Measurements from ENCODE around the gene PSMA3.

Gene PSMA3

DNA sequence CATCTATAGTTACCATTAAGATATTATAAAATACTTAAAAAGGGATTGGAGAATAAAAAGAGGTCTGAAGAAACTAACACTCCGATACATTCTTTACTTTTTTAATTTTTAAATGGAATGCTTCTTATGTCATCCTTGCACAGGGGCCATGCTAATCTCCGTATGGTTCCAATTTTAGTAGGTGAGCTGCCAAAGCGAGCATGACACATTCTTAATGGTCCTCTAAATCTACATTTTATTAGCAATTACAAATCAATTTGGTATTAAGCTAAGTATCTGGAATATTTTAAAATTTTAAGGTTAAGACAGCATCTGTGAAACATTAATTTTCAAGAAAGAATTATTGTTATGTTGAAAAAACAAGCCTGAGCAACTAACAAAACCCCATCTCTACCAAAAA is 47.5 kb downstream of the PSMA3 start (continued):
- TF ChIP-seq INSM2 (tag by site-specific recombination; IDR thresholded peaks at IDR 0.05), result no peak
- TF ChIP-seq MYNN (tag by site-specific recombination; IDR thresholded peaks at IDR 0.05; ENCODE audit: borderline replicate concordance), result no peak
- TF ChIP-seq, protein P1, sequence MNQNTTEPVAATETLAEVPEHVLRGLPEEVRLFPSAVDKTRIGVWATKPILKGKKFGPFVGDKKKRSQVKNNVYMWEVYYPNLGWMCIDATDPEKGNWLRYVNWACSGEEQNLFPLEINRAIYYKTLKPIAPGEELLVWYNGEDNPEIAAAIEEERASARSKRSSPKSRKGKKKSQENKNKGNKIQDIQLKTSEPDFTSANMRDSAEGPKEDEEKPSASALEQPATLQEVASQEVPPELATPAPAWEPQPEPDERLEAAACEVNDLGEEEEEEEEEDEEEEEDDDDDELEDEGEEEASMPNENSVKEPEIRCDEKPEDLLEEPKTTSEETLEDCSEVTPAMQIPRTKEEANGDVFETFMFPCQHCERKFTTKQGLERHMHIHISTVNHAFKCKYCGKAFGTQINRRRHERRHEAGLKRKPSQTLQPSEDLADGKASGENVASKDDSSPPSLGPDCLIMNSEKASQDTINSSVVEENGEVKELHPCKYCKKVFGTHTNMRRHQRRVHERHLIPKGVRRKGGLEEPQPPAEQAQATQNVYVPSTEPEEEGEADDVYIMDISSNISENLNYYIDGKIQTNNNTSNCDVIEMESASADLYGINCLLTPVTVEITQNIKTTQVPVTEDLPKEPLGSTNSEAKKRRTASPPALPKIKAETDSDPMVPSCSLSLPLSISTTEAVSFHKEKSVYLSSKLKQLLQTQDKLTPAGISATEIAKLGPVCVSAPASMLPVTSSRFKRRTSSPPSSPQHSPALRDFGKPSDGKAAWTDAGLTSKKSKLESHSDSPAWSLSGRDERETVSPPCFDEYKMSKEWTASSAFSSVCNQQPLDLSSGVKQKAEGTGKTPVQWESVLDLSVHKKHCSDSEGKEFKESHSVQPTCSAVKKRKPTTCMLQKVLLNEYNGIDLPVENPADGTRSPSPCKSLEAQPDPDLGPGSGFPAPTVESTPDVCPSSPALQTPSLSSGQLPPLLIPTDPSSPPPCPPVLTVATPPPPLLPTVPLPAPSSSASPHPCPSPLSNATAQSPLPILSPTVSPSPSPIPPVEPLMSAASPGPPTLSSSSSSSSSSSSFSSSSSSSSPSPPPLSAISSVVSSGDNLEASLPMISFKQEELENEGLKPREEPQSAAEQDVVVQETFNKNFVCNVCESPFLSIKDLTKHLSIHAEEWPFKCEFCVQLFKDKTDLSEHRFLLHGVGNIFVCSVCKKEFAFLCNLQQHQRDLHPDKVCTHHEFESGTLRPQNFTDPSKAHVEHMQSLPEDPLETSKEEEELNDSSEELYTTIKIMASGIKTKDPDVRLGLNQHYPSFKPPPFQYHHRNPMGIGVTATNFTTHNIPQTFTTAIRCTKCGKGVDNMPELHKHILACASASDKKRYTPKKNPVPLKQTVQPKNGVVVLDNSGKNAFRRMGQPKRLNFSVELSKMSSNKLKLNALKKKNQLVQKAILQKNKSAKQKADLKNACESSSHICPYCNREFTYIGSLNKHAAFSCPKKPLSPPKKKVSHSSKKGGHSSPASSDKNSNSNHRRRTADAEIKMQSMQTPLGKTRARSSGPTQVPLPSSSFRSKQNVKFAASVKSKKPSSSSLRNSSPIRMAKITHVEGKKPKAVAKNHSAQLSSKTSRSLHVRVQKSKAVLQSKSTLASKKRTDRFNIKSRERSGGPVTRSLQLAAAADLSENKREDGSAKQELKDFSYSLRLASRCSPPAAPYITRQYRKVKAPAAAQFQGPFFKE (tag by site-specific recombination; IDR thresholded peaks at IDR 0.05; ENCODE audit: borderline replicate concordance), result no peak
- TF ChIP-seq ZNF37A (tag by site-specific recombination; IDR thresholded peaks at IDR 0.05), result no peak
- TF ChIP-seq KLF7 (tag by site-specific recombination; IDR thresholded peaks at IDR 0.05; ENCODE audit: borderline replicate concordance), result no peak

GRCh38 chr14:58294201-58294600 is 49.6 kb downstream of the PSMA3 start:
- Histone ChIP-seq H3K9me3 (ENCODE audit: control insufficient read depth, insufficient read depth, low read depth, low read length) (no peaks in the 10 kb centered on the region), H3K27ac (ENCODE audit: extremely low read depth, low read depth, low read length) (no peak overlapping the region), H3K4me3 (ENCODE audit: low read depth, low read length) (no peak overlapping the region), H3K36me3 (ENCODE audit: control insufficient read depth in 2 of 2, insufficient read depth in 1 of 2, low read length in 2 of 2) (peaks cover 53 to 59% of the 10 kb centered on the region in 2 experiments), H3K4me1 (ENCODE audit: control insufficient read depth, insufficient read depth, low read length) (0 out of 2 replicates have a peak, but pooled peaks cover 4% of the 10 kb centered on the region)
- ChIA-PET CTCF (no interaction called here), POLR2A (no interaction called here)
- TF ChIP-seq ZNF529 (tag by site-specific recombination; IDR thresholded peaks at IDR 0.05; ENCODE audit: insufficient replicate concordance) (no peak), PRDM1 (tag by site-specific recombination; IDR thresholded peaks at IDR 0.05) (no peak), ZNF623 (tag by site-specific recombination; IDR thresholded peaks at IDR 0.05) (no peak), ZNF747 (tag by site-specific recombination; IDR thresholded peaks at IDR 0.05) (no peak), ZNF624 (tag by site-specific recombination; IDR thresholded peaks at IDR 0.05) (no peak), ZNF558 (tag by site-specific recombination; IDR thresholded peaks at IDR 0.05) (no peak), ZNF311 (tag by site-specific recombination; IDR thresholded peaks at IDR 0.05; ENCODE audit: borderline replicate concordance) (no peak), PRDM4 (tag by site-specific recombination; IDR thresholded peaks at IDR 0.05) (no peak), TCF7L2 (IDR thresholded peaks at IDR 0.05; ENCODE audit: borderline replicate concordance, low read depth, low read length) (no peak), ZNF658 (tag by site-specific recombination; IDR thresholded peaks at IDR 0.05) (no peak), ZNF701 (tag by site-specific recombination; IDR thresholded peaks at IDR 0.05) (no peak), ZNF513 (tag by site-specific recombination; IDR thresholded peaks at IDR 0.05) (no peak)
- TF ChIP-seq, protein P2, sequence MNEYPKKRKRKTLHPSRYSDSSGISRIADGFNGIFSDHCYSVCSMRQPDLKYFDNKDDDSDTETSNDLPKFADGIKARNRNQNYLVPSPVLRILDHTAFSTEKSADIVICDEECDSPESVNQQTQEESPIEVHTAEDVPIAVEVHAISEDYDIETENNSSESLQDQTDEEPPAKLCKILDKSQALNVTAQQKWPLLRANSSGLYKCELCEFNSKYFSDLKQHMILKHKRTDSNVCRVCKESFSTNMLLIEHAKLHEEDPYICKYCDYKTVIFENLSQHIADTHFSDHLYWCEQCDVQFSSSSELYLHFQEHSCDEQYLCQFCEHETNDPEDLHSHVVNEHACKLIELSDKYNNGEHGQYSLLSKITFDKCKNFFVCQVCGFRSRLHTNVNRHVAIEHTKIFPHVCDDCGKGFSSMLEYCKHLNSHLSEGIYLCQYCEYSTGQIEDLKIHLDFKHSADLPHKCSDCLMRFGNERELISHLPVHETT (tag by site-specific recombination; IDR thresholded peaks at IDR 0.05), result no peak
- TF ChIP-seq, protein P3, sequence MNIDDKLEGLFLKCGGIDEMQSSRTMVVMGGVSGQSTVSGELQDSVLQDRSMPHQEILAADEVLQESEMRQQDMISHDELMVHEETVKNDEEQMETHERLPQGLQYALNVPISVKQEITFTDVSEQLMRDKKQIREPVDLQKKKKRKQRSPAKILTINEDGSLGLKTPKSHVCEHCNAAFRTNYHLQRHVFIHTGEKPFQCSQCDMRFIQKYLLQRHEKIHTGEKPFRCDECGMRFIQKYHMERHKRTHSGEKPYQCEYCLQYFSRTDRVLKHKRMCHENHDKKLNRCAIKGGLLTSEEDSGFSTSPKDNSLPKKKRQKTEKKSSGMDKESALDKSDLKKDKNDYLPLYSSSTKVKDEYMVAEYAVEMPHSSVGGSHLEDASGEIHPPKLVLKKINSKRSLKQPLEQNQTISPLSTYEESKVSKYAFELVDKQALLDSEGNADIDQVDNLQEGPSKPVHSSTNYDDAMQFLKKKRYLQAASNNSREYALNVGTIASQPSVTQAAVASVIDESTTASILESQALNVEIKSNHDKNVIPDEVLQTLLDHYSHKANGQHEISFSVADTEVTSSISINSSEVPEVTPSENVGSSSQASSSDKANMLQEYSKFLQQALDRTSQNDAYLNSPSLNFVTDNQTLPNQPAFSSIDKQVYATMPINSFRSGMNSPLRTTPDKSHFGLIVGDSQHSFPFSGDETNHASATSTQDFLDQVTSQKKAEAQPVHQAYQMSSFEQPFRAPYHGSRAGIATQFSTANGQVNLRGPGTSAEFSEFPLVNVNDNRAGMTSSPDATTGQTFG (tag by site-specific recombination; IDR thresholded peaks at IDR 0.05; ENCODE audit: borderline replicate concordance), result no peak
- TF ChIP-seq, protein P4, sequence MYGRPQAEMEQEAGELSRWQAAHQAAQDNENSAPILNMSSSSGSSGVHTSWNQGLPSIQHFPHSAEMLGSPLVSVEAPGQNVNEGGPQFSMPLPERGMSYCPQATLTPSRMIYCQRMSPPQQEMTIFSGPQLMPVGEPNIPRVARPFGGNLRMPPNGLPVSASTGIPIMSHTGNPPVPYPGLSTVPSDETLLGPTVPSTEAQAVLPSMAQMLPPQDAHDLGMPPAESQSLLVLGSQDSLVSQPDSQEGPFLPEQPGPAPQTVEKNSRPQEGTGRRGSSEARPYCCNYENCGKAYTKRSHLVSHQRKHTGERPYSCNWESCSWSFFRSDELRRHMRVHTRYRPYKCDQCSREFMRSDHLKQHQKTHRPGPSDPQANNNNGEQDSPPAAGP (tag by site-specific recombination; IDR thresholded peaks at IDR 0.05), result no peak

Data from HEK293 (cell line).